ENCODE measurements around the gene RPS6KB2. TPM values are rescaled to one million over a fixed set of nuclear protein-coding genes. Genes with fewer than 3 reads are reported as not detected.
"Not testable (repeated sequence)": the region's sequence is repeated elsewhere in the genome, so short reads cannot be mapped to it uniquely, and the experiment has no call there.

Gene RPS6KB2
- polyA plus RNA-seq, 3 donors, result 40.3 to 47.0 (median 41.2) TPM

DNA sequence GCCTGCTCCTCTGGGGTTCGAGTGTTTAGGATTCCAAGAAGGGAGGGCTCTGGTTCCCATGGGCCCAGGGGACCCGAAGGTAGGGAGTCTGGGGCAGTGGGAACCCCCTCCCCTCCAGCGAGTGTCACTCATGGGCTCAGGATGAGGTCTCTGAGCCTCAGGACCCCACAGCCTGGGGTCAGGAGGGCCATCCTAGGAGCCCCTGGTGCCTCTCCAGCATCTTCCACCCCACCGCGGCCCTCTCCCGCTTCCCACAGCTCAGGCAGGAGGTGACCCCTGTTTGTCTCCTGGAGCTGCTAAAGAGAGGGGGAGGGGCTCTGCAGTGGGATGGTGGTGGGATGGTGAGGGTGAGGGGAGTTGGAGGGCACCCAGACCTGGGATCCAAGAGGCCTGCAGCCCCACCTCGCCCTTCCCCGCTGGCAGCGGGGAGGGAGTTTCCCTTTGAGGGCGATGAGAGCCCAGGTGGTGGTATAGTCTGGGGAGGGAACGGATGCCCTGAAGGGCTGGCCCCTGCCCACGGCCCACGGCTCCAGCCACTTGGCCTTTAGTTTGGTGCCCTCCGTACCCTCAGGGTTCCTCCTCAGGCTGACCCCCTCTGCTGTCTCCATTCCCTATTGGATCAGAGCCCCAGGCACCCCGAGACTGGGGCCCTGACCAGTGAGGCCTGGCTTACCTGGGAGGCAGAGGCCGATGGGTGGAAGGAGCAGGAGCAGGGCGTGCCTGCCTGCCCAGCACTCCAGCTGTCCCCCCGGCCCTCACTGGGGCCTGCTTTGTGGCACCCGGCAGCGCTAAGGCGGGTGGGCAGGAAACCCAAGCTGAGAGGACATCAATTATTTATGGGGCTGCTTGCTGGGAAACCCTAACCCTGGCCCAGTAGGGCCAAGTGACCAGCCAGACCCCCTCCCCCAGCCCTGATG lies 25.8 kb downstream of the RPS6KB2 start:
- DNase-seq (ENCODE audit: extremely low read depth in 1 of 11, low read depth in 9 of 11, low spot score in 4 of 11), result no peak

- no peak for DNase-seq (ENCODE audit: extremely low read depth in 1 of 11, low read depth in 9 of 11, low spot score in 4 of 11)
These were observed 26.8 kb downstream of the RPS6KB2 start, which contains the start of gene CABP4 for GRCh38 chr11:67455054-67455453. Gene CABP4, plus strand, starts transcription at chr11:67455354. Its CDS starts 70 bp downstream, at chr11:67455424.

GRCh38 chr11:67456068-67456705 lies 27.9 kb downstream of the RPS6KB2 start:
- no peak for DNase-seq (ENCODE audit: extremely low read depth in 1 of 11, low read depth in 9 of 11, low spot score in 4 of 11)

- DNase-seq (ENCODE audit: extremely low read depth in 1 of 11, low read depth in 9 of 11, low spot score in 4 of 11), result no peak
These were observed 29.2 kb downstream of the RPS6KB2 start for GRCh38 chr11:67457453-67457852.

DNA sequence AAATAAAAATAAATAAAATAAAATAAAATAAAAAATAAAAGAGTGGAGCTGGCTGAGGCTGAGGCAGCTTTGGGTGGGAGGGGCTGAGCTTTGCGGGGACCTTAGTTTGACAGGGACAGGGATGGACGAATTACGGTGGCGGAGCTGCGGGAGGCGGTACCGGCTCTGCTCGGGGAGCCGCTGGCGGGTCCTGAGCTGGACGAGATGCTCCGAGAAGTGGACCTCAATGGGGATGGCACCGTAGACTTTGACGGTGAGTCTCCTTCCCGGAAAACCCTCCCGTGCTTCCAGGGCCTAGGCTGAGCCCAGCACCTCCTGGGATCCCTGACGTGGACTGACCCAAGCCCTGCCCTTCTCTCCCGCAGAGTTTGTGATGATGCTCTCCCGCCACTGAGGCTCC lies 30.0 kb downstream of the RPS6KB2 start:
- no peak for DNase-seq (ENCODE audit: extremely low read depth in 1 of 11, low read depth in 9 of 11, low spot score in 4 of 11)

DNA sequence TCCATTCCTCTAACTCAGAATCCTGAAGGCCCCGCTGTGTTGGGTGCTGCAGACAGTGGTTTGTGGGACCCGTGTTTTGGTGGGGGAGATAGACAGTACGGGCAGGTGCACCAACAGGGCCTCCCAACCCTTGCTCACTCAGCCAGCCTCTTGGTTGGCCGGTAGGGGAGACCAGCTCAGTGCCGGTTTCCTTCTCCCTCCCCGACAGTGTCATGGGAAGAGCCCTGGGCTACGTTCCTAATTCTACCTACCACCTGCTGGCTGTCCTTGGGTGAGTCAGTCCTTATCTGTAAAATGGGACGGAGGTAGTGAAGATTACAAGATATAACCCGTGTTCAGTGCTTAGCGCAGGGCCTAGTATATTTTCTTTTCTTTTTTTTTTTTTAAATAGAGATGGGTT lies 34.9 kb downstream of the RPS6KB2 start:
- no peak for DNase-seq (ENCODE audit: extremely low read depth in 1 of 11, low read depth in 9 of 11, low spot score in 4 of 11)

- no peak for DNase-seq (ENCODE audit: extremely low read depth in 1 of 11, low read depth in 9 of 11, low spot score in 4 of 11)
These were observed 35.6 kb downstream of the RPS6KB2 start for GRCh38 chr11:67463680-67464410.

- DNase-seq (ENCODE audit: extremely low read depth in 1 of 11, low read depth in 9 of 11, low spot score in 4 of 11), result peak; percentile 47 to 81 (median 68)
These were observed 36.3 kb downstream of the RPS6KB2 start for GRCh38 chr11:67464411-67465188.

DNA sequence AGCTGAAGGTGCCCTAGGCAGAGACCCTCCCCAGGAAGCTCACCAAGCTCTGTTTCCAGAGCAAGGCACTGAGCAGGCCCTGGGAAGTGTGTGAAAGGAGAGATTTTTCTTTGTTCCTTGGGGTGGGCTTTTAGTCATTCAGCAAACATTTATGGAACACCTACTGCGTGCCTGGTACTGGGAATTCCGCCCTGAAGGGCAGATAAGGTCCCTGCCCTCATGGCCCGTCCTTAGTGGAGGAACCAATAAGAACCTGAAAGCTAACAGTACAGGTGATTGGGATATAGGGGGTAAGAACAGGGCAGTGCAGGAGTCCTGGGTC lies 36.9 kb downstream of the RPS6KB2 start:
- no peak for DNase-seq (ENCODE audit: extremely low read depth in 1 of 11, low read depth in 9 of 11, low spot score in 4 of 11)

- not testable (repeated sequence) for DNase-seq (ENCODE audit: extremely low read depth in 1 of 11, low read depth in 9 of 11, low spot score in 4 of 11)
These were observed 37.2 kb downstream of the RPS6KB2 start for GRCh38 chr11:67465530-67465929.

- no peak for DNase-seq (ENCODE audit: extremely low read depth in 1 of 11, low read depth in 9 of 11, low spot score in 4 of 11)
These were observed 38.1 kb downstream of the RPS6KB2 start for GRCh38 chr11:67466367-67466766.

GRCh38 chr11:67466962-67467771 lies 38.9 kb downstream of the RPS6KB2 start:
- no peak for DNase-seq (ENCODE audit: extremely low read depth in 1 of 11, low read depth in 9 of 11, low spot score in 4 of 11)

DNA sequence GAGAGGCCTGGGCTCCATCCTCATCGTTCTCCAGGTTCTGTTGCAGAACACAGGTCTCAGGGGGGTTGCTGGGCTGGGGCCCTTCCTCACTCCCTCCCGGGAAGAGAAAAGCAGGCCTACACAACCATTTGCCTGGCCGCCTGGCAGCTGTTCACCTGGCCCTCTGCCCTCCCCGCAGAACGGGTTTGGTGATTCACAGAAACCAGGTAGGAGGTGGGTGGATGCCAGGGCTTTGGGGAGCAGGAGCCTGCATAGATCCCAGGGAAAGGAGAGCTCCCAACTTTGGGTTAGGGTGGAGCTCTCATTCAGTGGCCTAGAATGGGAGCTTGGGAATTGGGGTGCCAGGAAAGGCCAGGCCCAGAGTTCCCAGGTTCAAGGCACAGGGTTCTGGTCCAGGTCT lies 39.8 kb downstream of the RPS6KB2 start:
- DNase-seq (ENCODE audit: extremely low read depth in 1 of 11, low read depth in 9 of 11, low spot score in 4 of 11), result no peak

DNA sequence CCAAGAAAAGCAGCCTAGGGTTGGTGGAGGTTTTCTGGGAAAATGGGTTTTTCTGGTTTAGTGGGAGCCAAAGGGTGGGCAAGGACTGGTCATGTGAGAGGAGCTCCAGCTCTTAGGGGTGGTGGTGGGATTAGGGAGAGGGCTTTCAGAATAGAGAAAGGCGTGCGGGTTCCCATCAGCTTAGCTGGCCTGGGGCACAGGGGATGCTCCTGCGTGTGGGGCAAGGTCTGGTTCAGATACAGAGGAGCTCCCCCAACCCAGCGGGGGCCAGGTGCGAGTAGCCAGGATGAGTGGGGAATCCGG lies 40.1 kb downstream of the RPS6KB2 start:
- DNase-seq (ENCODE audit: extremely low read depth in 1 of 11, low read depth in 9 of 11, low spot score in 4 of 11), result no peak

DNA sequence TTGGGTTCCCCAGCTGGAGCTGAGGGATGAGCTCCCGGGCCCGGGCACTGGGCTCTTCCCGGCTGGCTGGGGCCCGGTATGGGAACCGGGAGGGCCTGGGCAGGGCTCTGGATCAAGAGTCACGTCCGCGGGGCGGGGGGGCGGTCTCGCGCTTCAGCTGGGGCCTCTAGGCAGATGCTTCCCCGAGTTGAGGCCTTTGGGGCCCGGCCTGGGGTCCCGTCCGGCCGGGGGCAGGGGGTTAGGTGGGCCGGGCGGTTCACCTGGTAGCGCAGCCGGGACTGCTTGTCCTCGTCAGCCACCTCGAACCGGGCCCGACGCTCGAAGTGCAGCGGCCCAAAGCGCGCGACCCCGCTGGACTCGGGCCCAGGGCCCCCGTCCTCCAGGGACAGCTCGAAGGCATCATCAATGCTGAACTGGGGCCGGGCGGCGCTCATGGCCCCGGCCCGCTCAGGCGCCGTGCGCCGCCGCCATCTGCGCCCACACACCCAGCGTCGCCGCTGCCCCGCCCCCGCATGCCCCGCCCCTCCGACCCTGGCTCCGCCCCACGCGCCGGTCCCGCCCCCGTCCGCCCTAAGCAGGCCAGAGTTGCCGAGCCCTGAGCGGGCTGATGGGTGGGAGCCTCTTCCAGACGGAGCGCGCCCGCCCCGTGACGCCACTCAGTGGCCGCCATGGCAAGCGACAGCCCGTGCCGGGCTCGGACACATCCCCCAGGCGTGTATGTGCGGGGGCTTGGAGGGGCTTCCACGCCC lies 40.6 kb downstream of the RPS6KB2 start, which contains the start of gene TMEM134:
TSS of gene TMEM134 (minus strand) at position 493 of the 749 bp plus-strand sequence. CDS start at position 434, 59 bp downstream.
- peak; percentile 61 to 89 (median 86) for DNase-seq (ENCODE audit: extremely low read depth in 1 of 11, low read depth in 9 of 11, low spot score in 4 of 11)

DNA sequence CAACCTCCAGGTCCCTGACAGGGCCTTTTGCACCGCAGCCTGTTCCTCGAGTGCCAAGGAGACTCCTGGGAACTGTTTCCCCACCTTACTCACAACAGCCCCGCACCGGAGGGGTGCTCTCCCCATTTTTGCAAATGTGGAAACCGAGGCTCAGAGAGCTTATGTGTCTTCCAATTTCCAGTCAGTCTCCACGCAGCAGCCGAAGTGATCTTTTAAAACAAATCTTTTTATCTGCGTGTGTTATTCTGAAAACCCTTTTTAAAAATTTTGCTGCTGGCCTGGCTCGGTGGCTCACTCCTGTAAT lies 41.2 kb downstream of the RPS6KB2 start:
- DNase-seq (ENCODE audit: extremely low read depth in 1 of 11, low read depth in 9 of 11, low spot score in 4 of 11), result no peak

DNA sequence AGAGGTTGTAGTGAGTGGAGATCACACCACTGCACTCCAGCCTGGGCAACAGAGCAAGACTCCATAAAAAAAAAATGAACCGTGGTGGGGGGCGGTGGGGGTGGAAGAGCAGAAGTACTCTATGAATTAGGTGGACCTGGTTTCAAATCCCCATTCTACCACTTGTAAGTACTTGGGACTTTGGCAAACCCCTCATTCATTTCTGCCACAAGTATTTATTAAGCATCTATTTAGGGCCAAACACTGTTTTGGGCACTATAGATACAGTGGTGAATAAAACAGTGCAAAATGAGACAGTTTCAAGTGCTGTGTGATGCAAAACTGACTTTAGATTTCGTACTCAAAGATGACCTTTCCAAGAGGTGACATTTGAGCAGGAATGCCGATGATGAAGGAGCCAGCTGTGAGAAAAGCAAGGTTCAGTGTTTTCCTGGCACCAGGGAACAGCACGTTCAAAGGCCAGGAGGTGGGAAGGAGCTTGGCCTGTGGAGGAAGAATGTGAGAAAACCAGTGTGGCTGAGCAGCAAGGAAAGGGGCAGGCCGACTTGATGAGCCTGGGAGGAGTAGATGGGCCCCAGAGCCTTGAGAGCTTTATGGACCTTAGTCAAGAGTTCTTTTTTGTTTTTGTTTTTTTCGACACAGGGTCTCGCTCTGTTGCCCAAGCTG lies 42.2 kb downstream of the RPS6KB2 start:
- DNase-seq (ENCODE audit: extremely low read depth in 1 of 11, low read depth in 9 of 11, low spot score in 4 of 11), result no peak
